ENCODE results near the gene OTP. TPM values are rescaled to one million over a fixed set of nuclear protein-coding genes. Genes with fewer than 3 reads are reported as not detected.

Gene OTP
- total RNA-seq, 1 donor from 2014 or later: not detected

DNA sequence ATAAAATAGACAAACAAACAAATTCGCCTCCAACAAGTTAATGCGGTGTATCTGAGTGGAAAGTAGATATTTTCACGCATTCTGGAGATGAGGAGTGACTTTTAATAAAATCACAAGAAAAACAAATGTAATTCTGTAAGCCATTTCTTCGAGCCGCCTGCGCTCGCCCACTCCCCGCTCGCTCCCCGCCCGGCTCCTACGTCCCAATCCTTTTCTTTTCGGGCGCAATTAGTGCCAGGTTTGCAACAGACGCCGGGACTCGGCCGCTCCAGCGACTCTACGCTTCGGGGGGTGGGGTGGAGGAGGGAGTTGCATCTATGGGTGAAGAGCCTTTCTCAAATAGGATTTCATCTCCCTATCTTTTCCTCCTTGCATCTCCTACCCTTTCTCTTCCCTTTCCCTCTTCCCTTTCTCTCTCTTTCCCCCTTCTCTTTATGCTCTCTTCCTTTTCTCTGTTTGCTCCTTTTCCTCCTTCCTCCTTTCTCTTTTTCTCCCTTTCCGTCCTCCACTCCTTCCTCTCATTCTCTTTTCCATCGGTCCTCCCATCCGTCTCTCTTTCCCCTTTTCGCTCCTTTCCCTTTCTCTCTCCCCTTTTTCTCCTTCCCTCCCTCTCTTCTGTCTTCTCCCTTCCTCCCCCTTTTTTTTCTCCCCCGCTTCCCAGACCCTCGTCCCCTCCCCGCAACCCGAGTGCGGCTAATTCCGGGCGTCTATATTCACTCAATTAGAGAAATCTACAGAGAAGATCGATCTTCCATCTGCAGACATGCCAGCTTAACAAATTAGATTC lies 6.1 kb upstream of the OTP start:
- intact Hi-C loops (cut with micrococcal nuclease): loop anchor here (1.0 to 5.0 kb wide), 7 partner anchors 14 to 692 kb away; partner anchors contain the start of gene CRHBP
- Mint-ChIP-seq H3K27me3 (ENCODE audit: insufficient read depth) (peaks cover 85% of the 10 kb centered on the region), H3K36me3 (ENCODE audit: low read depth) (peaks cover 3% of the 10 kb centered on the region), H3K9me3 (no peaks in the 10 kb centered on the region), H3K27ac (peak overlapping the region; percentile 0), H3K4me3 (peak overlapping the region; percentile 54), H3K4me1 (ENCODE audit: low read depth) (peaks cover 17% of the 10 kb centered on the region)
- DNase-seq (ENCODE audit: low spot score): no peak

DNA sequence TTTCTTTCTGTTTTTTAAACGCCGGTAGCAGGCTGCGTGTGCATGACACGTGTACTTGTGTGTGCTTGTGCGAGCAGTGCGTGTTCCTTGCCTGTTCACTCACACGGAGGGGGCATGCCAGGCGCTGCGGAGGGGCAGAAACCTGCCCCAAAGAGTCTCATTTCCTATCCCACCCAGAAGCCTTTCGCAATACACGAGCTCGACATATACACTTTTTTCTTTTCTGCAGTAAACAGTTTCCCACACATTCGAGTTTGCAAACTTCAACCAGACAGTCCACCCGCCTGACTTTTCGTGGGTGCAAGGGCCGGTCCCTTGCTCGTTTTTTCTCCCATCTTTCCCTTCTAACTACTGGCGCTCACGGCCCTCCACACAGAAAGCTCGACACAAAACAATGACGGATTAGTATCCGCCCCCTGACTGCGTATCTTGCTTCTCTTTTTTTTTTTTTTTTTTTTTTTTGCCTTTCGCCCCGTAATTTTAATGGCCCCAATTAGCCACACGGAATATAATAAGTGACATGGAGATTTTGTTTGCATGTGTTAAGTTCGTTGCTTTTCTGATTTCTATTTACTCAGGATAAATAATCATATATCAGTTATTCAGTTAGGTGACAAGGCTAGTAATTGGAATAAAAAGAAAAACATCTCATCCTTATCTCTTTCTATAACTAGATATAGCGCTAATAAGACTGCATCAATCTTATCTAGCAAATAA lies 5.3 kb upstream of the OTP start:
- Mint-ChIP-seq H3K27ac (peak overlapping the region; percentile 44), H3K27me3 (ENCODE audit: insufficient read depth) (peaks cover 84% of the 10 kb centered on the region), H3K36me3 (ENCODE audit: low read depth) (peaks cover 3% of the 10 kb centered on the region), H3K9me3 (no peaks in the 10 kb centered on the region), H3K4me3 (peak overlapping the region; percentile 15), H3K4me1 (ENCODE audit: low read depth) (peaks cover 17% of the 10 kb centered on the region)
- DNase-seq (ENCODE audit: low spot score): no peak
- intact Hi-C loops (cut with micrococcal nuclease): loop anchor here (1.0 to 5.0 kb wide), 4 partner anchors 14 to 692 kb away; partner anchors contain the start of gene CRHBP

DNA sequence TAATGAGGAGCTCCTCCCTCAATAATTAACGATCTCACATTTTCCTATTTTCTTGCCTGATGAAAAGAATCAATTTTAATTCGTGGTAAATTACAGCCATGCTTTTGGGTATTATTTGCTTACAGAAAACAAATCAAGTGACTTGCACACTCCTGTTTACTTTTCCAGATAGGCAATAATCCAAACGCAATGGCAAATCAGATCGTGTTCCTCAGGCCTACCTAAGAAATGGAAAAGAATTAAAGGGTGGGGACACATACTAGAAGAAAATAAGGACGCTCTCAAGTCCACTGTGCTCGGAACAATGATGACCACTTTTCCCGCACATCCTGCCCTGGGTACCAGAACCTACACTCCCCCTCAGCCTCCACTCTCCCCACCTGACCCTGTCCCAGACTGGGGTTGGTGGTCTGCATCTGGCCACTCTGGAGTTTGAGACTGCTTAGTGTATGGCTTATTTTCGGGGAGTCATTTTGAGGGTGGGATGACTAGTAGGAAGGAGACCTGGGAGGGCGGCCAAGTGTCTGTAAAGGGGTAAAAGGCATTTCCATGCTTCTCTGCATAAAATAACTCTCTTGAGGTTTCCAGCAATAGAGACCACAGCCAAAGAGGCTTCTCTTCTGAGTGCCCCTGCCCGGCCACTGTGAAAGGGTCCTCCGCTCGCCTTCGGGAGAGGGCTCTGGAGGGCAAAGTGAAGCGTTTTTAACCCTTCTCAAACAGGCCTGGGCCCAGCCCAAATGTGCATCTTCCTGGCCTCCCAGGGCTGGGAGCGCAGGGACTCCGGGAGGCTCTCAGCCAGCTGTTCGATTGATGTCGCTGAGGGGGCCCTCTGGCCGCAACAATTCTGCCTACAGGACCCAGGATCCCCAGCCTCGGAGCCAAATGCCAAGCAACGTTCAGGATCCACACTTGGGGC lies 4.5 kb upstream of the OTP start:
- intact Hi-C loops (cut with micrococcal nuclease): loop anchor here (5.0 kb wide), 2 partner anchors 314 to 691 kb away; partner anchors contain the start of gene CRHBP

DNA sequence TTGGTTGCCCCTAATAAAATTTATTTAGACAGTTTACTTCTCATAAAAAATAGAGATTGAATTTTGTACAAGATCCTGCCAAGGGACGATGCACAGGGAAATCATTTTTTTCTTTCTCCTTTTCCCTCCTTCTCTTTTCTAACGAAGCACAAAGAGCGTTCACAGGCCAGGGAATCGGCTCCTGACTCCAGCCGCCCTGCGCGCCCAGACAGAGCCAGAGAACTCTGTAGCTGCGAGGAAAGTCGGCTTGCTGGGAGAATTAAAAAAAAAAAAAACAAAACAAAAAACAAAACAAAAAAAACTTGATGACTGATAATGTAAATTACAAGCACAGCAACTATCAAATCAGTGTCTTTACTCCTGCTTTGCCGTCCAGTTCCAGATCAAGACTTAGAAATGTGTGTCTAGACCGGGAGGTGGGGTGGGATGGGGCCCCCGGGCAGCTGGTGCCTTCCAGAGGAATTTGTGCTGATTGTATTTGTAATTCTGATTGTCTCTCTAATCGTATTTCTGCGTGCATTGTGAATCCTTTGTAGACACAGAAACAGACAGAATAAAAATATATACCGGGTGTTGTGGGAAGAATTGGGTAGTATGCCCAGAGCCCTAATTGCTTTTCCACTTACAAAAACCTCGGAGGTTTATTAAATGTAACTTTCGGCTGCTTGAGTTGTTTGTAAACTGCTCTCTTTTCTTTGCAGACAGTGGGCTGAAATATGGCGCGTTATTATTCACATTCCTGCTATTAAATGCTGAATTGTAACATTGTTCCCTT lies 3.6 kb upstream of the OTP start:
- Mint-ChIP-seq H3K4me3 (no peak overlapping the region), H3K27ac (no peak overlapping the region)
- no peak for DNase-seq (ENCODE audit: low spot score)

More for the DNA sequence above, 4.5 kb upstream of the OTP start:
- Mint-ChIP-seq H3K4me1 (ENCODE audit: low read depth) (peaks cover 17% of the 10 kb centered on the region), H3K27ac (no peak overlapping the region), H3K27me3 (ENCODE audit: insufficient read depth) (peaks cover 86% of the 10 kb centered on the region), H3K4me3 (no peak overlapping the region), H3K36me3 (ENCODE audit: low read depth) (peaks cover 3% of the 10 kb centered on the region), H3K9me3 (no peaks in the 10 kb centered on the region)
- DNase-seq (ENCODE audit: low spot score): no peak

DNA sequence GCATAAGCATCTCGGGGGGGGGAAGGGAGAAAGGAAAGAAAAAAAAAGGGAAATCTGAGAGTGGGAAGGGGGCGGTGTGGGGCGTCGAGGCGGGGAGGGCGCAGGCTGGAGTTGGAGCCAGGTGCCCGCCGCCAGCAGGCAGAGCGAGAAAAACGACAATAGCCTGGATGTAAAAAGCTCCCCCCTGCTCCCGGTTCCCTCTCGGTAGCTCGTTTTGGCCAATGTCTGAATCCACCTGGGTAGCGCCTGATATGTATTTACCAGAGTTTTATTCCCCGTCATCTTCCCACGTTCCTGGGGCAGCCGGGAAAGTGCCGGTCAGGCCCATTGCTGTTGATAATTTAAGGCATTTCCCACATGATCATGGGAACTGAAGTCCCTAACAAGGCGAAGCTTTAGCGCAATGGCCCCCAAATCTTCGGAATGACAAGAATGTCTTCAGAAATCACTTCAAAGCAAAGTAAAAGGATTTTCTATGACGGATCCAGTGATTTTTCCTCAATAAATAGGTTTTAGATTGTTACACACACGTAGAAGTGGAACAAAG lies 3.0 kb upstream of the OTP start:
- intact Hi-C loops (cut with micrococcal nuclease): loop anchor here (1.0 to 5.0 kb wide), 3 partner anchors 8 to 689 kb away; partner anchors contain the start of gene CRHBP
- H3K36me3 Mint-ChIP-seq (ENCODE audit: low read depth): peaks cover 10% of the 10 kb centered on the region
- peak overlapping the region; percentile 61 for H3K27ac Mint-ChIP-seq

More for the DNA sequence above, 3.6 kb upstream of the OTP start:
- Mint-ChIP-seq H3K9me3 (peaks cover 7% of the 10 kb centered on the region), H3K27me3 (ENCODE audit: insufficient read depth) (peaks cover 86% of the 10 kb centered on the region), H3K36me3 (ENCODE audit: low read depth) (peaks cover 10% of the 10 kb centered on the region), H3K4me1 (ENCODE audit: low read depth) (peaks cover 25% of the 10 kb centered on the region)
- intact Hi-C loops (cut with micrococcal nuclease): loop anchor here (1.0 to 5.0 kb wide), 3 partner anchors 9 to 690 kb away; partner anchors contain the start of gene CRHBP

DNA sequence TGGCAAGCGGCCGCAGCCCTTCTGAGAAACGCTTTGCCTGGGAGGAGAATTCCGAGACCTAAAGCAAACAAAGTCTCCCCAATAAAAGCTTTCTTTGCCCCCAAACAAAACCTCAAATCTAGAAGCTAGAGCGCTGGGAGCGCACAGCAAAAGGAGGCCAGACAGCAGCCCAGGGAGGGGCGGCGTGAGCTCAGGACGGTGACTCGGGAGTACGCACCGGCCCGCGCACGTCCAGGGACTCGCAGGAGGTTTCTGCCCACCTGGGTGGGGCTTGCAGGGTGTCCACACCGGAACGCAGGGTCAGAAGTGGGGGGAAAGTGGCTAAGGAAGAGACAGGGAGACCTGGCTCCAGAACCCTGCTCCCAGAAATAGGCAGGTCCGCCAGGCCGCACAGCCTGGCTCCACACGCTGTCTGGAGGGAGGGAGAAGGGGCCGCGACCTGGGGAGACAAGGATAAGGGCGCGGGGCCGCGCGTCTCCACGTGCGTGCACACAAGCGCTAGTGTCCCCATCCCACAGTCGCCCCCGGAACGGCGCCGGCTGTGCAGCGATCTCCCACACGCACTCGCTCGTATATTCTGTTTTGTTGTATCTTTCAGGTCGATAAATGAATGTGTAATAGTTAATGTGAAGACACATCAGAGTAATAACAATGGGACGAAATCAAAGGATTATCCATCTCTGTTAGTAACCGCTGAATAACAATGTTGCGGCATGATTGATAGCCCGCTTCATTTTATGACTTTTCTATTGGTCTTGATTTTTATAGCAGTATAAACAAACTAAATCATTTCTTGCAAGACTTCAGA lies 2.3 kb upstream of the OTP start:
- peak overlapping the region; percentile 83 for H3K27ac Mint-ChIP-seq
- H3K9me3 Mint-ChIP-seq: peaks cover 7% of the 10 kb centered on the region
- H3K4me1 Mint-ChIP-seq (ENCODE audit: low read depth): peaks cover 25% of the 10 kb centered on the region
- H3K27me3 Mint-ChIP-seq (ENCODE audit: insufficient read depth): peaks cover 82% of the 10 kb centered on the region
- no peak for DNase-seq (ENCODE audit: low spot score)
- H3K4me3 Mint-ChIP-seq: no peak overlapping the region
- intact Hi-C loops (cut with micrococcal nuclease): loop anchor here (1.0 to 5.0 kb wide), 4 partner anchors 7 to 688 kb away; partner anchors contain the start of gene CRHBP
- peaks cover 10% of the 10 kb centered on the region for H3K36me3 Mint-ChIP-seq (ENCODE audit: low read depth)

More for the DNA sequence above, 3.0 kb upstream of the OTP start:
- DNase-seq (ENCODE audit: low spot score): no peak
- Mint-ChIP-seq H3K4me1 (ENCODE audit: low read depth) (peaks cover 25% of the 10 kb centered on the region), H3K4me3 (no peak overlapping the region), H3K9me3 (peaks cover 7% of the 10 kb centered on the region), H3K27me3 (ENCODE audit: insufficient read depth) (peaks cover 82% of the 10 kb centered on the region)

DNA sequence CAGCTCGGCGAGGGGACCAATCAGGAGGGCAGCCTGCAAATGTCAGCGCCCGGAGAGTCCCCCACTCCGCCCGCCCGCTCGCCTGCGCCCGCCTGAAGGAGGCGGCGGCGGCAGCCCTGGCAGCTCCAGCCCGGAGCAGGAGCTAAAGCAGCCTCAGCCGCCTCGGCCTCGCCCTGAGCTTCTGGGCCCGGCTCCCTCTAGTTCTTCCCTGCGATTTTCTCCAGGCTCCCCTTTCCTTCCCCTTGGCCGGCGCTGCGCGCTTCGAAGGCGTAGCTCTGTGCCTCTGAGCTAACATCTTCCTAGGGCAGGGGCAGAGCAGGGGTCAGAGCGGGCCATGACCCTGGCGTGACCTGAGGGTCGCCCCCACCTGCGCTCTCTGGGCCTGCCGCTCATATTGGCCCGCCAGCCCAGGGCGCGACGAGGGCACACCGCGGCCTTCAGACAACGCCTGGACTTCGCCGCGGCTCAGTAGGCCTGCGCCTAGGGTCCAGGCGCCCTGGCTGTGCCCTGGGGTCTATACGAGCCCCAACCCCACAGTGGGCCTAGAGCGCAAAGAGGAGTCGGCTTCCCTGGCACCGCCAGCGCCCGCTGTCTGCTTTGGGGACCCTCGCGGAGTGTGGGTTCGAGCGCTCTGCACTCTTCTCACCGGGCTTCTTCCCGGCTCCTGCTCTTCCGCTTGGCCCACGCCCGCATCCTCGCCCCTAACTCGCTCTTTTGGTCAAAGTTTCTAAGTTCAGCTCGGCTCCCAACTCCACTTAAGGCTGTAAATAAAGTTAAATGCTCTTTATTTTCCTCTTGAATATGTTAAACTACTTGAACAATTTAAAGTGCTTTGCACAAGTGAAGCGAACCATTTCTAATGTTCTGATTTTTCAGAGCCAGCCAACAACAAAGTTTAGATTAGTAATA lies 504 bp upstream of the OTP start:
- H3K9me3 Mint-ChIP-seq: peaks cover 7% of the 10 kb centered on the region
- H3K27ac Mint-ChIP-seq: no peak overlapping the region
- H3K4me3 Mint-ChIP-seq: no peak overlapping the region
- intact Hi-C loops (cut with micrococcal nuclease): loop anchor here (5.0 to 10.0 kb wide), 2 partner anchors 203 to 1554 kb away; partner anchors contain the start of gene SV2C
- H3K36me3 Mint-ChIP-seq (ENCODE audit: low read depth): peaks cover 10% of the 10 kb centered on the region
- peaks cover 18% of the 10 kb centered on the region for H3K4me1 Mint-ChIP-seq (ENCODE audit: low read depth)
- peaks cover 82% of the 10 kb centered on the region for H3K27me3 Mint-ChIP-seq (ENCODE audit: insufficient read depth)
- no peak for DNase-seq (ENCODE audit: low spot score)

DNA sequence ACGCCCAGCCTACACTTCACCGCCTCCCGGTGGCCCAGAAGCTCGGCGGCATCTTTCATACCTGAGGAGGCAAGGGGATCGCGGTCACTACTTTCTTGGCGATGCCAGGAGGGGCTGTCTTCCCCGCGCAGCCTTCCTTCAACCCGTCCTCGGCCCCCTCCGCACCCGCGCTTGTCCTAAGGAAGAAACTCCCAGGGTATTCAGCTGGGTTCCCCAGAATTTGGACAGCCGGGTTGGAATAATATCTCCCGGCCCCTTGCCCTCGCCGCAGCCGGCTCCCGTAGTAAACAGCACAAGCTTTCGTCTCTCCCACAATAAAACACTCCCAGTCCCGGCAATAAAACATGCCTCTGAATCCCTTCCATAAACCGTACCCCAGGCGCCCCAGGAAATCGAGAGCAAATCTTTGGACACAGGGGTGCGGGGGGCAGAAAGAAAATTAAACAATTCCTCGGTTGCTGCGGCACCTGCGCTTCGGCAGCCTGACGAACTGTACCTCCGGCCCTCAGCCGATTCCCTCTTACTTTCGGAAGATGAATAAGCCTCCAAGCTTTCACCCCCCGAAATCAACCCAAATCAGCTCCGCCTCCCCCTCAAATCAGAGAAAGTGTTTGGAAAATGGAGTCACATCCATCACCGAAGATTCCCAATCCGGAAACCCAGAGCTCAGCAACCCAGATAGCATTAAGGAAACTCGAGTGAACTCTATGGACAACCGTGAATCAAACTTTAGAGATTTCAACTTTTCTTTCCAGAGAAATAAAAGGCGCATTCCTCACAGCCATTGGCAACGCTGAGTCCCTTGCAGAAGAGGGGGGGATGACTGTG lies 1.1 kb downstream of the OTP start:
- DNase-seq (ENCODE audit: low spot score): no peak
- H3K9me3 Mint-ChIP-seq: peaks cover 13% of the 10 kb centered on the region
- peak overlapping the region; percentile 5 for H3K4me3 Mint-ChIP-seq
- peaks cover 83% of the 10 kb centered on the region for H3K27me3 Mint-ChIP-seq (ENCODE audit: insufficient read depth)
- peak overlapping the region; percentile 87 for H3K27ac Mint-ChIP-seq
- intact Hi-C loops (cut with micrococcal nuclease): loop anchor here (5.0 to 10.0 kb wide), 2 partner anchors 205 to 1553 kb away; partner anchors contain the start of gene SV2C
- peaks cover 7% of the 10 kb centered on the region for H3K36me3 Mint-ChIP-seq (ENCODE audit: low read depth)
- peaks cover 20% of the 10 kb centered on the region for H3K4me1 Mint-ChIP-seq (ENCODE audit: low read depth)

DNA sequence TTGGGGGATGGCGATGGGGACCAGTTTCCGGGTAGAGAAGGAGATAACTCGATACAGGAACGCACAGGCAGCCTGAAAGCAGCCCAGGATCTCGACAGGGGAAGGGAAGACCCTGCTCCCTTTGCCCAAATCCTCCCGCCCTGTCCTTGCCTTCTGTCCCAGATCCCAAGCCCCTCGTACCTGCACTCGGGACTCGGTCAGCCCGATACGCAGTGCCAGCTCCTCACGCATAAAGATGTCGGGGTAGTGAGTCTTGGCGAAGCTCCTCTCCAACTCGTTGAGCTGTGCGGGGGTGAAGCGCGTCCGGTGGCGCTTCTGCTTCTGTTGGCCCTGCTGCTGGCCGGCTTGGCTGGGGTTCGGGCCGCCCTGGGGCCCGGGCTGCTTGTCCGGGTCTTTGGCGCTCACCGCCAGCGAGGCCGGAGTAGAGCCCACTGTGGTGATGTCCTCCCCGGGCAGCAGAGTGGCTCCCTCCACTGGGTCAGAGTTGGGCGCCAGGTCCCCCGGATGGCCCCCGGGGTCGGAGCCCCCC lies 1.8 kb downstream of the OTP start:
- Mint-ChIP-seq H3K4me1 (ENCODE audit: low read depth) (peaks cover 21% of the 10 kb centered on the region), H3K36me3 (ENCODE audit: low read depth) (peaks cover 7% of the 10 kb centered on the region), H3K4me3 (no peak overlapping the region), H3K27me3 (ENCODE audit: insufficient read depth) (peaks cover 81% of the 10 kb centered on the region), H3K9me3 (peaks cover 13% of the 10 kb centered on the region), H3K27ac (peak overlapping the region; percentile 68)
- intact Hi-C loops (cut with micrococcal nuclease): loop anchor here (5.0 to 10.0 kb wide), 2 partner anchors 206 to 1552 kb away; partner anchors contain the start of gene SV2C
- no peak for DNase-seq (ENCODE audit: low spot score)
